GM19468 (cell line): ENCODE results near the gene HHAT.

Experiments
- ATAC-seq: cut with Tn5 transposase; IDR thresholded peaks from one replicate; pipeline ENCODE4 v1.9.1; 2021; ENCODE audit warnings: mild to moderate bottlenecking, moderate library complexity, moderate number of reproducible peaks; ENCODE audit not compliant: unreplicated experiment; ENCODE audit errors: extremely low read depth

HHAT gene

GRCh38 chr1:210328746-210329503 lies at the start of gene HHAT:
Gene HHAT (plus strand): TSS chr1:210328902. CDS start chr1:210348976, 20,074 bp downstream.
- peak; percentile 19 for ATAC-seq

- ATAC-seq: no peak
Measured at GRCh38 chr1:210280221-210280620, 48.5 kb upstream of the HHAT start.

GRCh38 chr1:210288116-210288515 lies 40.6 kb upstream of the HHAT start:
- no peak for ATAC-seq

GRCh38 chr1:210289248-210289647 lies 39.5 kb upstream of the HHAT start:
- ATAC-seq: no peak

GRCh38 chr1:210291081-210291764 lies 37.5 kb upstream of the HHAT start:
- no peak for ATAC-seq

- no peak for ATAC-seq
Measured at GRCh38 chr1:210291786-210292230, 36.9 kb upstream of the HHAT start.

GRCh38 chr1:210292231-210292871 lies 36.4 kb upstream of the HHAT start:
- ATAC-seq: no peak

- ATAC-seq: no peak
Measured at GRCh38 chr1:210293171-210293607, 35.5 kb upstream of the HHAT start.

GRCh38 chr1:210294999-210295745 lies 33.5 kb upstream of the HHAT start:
- no peak for ATAC-seq

GRCh38 chr1:210296682-210297081 lies 32.0 kb upstream of the HHAT start:
- ATAC-seq: no peak

- no peak for ATAC-seq
Measured at GRCh38 chr1:210298296-210298695, 30.4 kb upstream of the HHAT start.

- no peak for ATAC-seq
Measured at GRCh38 chr1:210298936-210299335, 29.8 kb upstream of the HHAT start.

GRCh38 chr1:210299501-210299900 lies 29.2 kb upstream of the HHAT start:
- ATAC-seq: no peak

- no peak for ATAC-seq
Measured at GRCh38 chr1:210300923-210301614, 27.6 kb upstream of the HHAT start.

- no peak for ATAC-seq
Measured at GRCh38 chr1:210301615-210302000, 27.1 kb upstream of the HHAT start.

GRCh38 chr1:210302501-210302900 lies 26.2 kb upstream of the HHAT start:
- ATAC-seq: no peak

GRCh38 chr1:210303391-210303790 lies 25.3 kb upstream of the HHAT start:
- no peak for ATAC-seq

GRCh38 chr1:210310562-210311153 lies 18.0 kb upstream of the HHAT start:
- ATAC-seq: no peak

- no peak for ATAC-seq
Measured at GRCh38 chr1:210311726-210312493, 16.8 kb upstream of the HHAT start.
